Prostate gland (tissue), 2 donors: ENCODE results near the gene CRY2.

Experiments
- CTCF ChIP-seq, 4 experiments: fragments of 200-600 bp in 2 of 4; fragments of 450-650 bp in 2 of 4; sonication (generic) in 2 of 4; IDR thresholded peaks; 1 replicate in 3 of 4; 2 replicates in 1 of 4; pipeline ENCODE4 v1.5.1; 2016 to 2019; ENCODE audit warnings: antibody characterized with exemption in 4 of 4, mild to moderate bottlenecking in 2 of 4, moderate library complexity in 2 of 4
- POLR2A ChIP-seq: fragments of 450-650 bp; IDR thresholded peaks from one replicate; pipeline ENCODE4 v1.6.1; 2016; ENCODE audit warnings: antibody characterized with exemption, mild to moderate bottlenecking

GRCh38 chr11:45860348-45860747 is 13.1 kb downstream of the CRY2 start:
- TF ChIP-seq CTCF (IDR thresholded peaks at IDR 0.05) (no peak), POLR2A (no peak)
